ENCODE measurements around the gene TUSC2.

DNA sequence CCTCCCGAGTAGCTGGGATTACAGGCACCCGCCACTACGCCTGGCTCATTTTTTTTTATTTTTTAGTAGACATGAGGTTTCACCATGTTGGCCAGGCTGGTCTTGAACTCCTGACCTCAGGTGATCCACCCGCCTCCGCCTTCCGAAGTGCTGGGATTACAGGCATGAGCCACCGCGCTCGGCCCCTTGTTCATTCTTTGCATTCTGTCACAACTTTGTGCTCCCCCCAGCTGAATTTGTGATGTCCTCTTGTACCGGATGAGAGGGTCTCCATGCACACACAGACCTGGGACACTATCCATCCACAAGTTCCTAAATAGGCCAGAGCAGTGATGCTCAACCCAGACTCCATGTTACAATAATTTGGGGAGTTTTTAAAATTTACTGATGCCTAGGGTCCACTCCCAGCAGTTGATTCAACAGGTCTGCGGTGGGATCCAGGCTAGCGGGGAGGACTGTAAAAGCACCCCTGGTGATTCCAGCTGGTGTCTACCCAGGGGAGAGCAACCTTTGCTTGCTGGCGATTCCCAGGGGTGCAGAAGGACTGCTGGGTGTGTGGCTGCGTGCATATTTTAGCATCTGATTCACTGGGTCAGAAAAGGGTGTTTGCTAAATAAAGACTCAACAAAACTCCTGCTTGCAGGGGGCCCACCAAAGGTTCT is 11.6 kb upstream of the TUSC2 start:
- TF ChIP-seq POLR2A (IDR thresholded peaks at IDR 0.05; ENCODE audit: low read length) = no peak
- TF ChIP-seq GATA1 (IDR thresholded peaks at IDR 0.05; ENCODE audit: low read depth, low read length) = no peak

All from erythroblast (primary cell).